Stimulated activated CD4-positive, alpha-beta T cell treated with anti-CD3 and anti-CD28 coated beads, Interleukin-1b, Interleukin-23, amount 100 ng/mL, for 48 hours (primary cell): ENCODE data around the gene CYP2U1.
A peak's percentile ranks its signal among the peaks of the same experiment; 100 is the strongest.
"Not testable (repeated sequence)": the region's sequence is repeated elsewhere in the genome, so short reads cannot be mapped to it uniquely, and the experiment has no call there.

Experiments
- DNase-seq: peaks from one replicate; pipeline ENCODE4 v3.0.0-alpha.2; 2020

Gene CYP2U1

GRCh38 chr4:107922486-107923473 is 8.6 kb upstream of the CYP2U1 start:
- DNase-seq, result no peak

- DNase-seq, result not testable (repeated sequence)
These were observed 5.6 kb upstream of the CYP2U1 start for GRCh38 chr4:107925713-107926112.

GRCh38 chr4:107926875-107927274 is 4.5 kb upstream of the CYP2U1 start:
- DNase-seq, result not testable (repeated sequence)

GRCh38 chr4:107931775-107932321 is 499 bp downstream of the CYP2U1 start:
- DNase-seq, result peak; percentile 27

GRCh38 chr4:107935246-107935645 is 3.9 kb downstream of the CYP2U1 start:
- DNase-seq, result no peak

GRCh38 chr4:107937040-107937439 is 5.7 kb downstream of the CYP2U1 start:
- no peak for DNase-seq

GRCh38 chr4:107939307-107939706 is 8.0 kb downstream of the CYP2U1 start:
- no peak for DNase-seq

GRCh38 chr4:107945809-107946208 is 14.5 kb downstream of the CYP2U1 start:
- DNase-seq, result no peak

- DNase-seq, result no peak
These were observed 19.6 kb downstream of the CYP2U1 start for GRCh38 chr4:107950746-107951540.

GRCh38 chr4:107951551-107951950 is 20.2 kb downstream of the CYP2U1 start:
- no peak for DNase-seq

GRCh38 chr4:107956011-107956410 is 24.7 kb downstream of the CYP2U1 start:
- DNase-seq, result no peak

GRCh38 chr4:107966903-107967302 is 35.6 kb downstream of the CYP2U1 start:
- no peak for DNase-seq

GRCh38 chr4:107967519-107967918 is 36.2 kb downstream of the CYP2U1 start:
- DNase-seq, result not testable (repeated sequence)

- DNase-seq, result not testable (repeated sequence)
These were observed 36.6 kb downstream of the CYP2U1 start for GRCh38 chr4:107967921-107968320.

GRCh38 chr4:107970063-107970798 is 38.9 kb downstream of the CYP2U1 start:
- DNase-seq, result no peak

GRCh38 chr4:107972605-107973004 is 41.3 kb downstream of the CYP2U1 start:
- DNase-seq, result no peak

GRCh38 chr4:107974523-107974922 is 43.2 kb downstream of the CYP2U1 start:
- DNase-seq, result no peak

- no peak for DNase-seq
These were observed 46.1 kb downstream of the CYP2U1 start for GRCh38 chr4:107977482-107977881.

- no peak for DNase-seq
These were observed 46.8 kb downstream of the CYP2U1 start for GRCh38 chr4:107977966-107978705.

GRCh38 chr4:107978716-107979451 is 47.5 kb downstream of the CYP2U1 start:
- no peak for DNase-seq
